ENCODE data around the gene PHYKPL.

PHYKPL gene

DNA sequence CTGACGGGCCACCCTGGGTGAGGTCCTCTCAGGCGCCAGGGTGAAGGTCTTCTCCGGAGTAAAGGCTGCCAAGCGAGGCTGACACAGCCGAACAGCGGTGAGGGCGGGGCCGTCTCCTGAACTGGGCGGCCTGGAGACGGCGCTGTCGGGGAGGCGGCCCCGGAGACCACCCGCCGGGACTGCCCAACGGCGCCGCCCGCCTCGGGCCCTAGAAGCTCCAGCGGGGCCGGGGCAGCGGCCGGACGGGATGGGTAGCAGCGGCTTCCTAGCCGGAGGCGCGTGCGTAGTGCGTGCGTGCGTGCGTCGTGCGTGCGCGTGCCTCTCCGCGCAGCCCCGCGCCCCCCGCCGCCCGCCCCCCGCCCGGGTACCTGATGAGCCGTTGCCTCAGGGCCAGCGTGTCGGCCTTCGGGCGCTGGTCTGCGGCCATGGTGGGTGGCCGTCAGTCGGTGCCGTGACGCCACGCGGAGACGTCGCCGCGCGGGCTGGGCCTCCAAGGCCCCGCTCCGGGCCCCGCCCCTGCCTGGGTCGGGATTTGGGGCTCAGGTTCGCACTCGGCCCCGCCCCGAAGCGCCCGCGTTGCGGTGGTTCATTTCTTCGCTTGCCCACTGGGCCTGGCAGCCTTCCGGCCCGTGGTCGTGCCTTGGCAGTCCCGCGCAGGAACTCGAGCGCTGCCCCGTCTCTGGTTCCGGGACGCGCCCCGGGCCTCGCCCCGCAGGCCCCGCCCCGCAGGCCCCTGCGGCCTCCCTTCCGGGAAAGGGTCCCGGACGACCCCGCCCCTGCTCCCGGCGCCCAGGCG lies at the start of gene PHYKPL:
Gene PHYKPL (minus strand): TSS at position 679 of the 796 bp plus-strand sequence. CDS start 252 bp downstream, at position 427.
- peak within 1 kb of the TSS; percentile 89 for H3K9ac ChIP-seq (ENCODE audit: low read length)
- TF ChIP-seq, protein P1, sequence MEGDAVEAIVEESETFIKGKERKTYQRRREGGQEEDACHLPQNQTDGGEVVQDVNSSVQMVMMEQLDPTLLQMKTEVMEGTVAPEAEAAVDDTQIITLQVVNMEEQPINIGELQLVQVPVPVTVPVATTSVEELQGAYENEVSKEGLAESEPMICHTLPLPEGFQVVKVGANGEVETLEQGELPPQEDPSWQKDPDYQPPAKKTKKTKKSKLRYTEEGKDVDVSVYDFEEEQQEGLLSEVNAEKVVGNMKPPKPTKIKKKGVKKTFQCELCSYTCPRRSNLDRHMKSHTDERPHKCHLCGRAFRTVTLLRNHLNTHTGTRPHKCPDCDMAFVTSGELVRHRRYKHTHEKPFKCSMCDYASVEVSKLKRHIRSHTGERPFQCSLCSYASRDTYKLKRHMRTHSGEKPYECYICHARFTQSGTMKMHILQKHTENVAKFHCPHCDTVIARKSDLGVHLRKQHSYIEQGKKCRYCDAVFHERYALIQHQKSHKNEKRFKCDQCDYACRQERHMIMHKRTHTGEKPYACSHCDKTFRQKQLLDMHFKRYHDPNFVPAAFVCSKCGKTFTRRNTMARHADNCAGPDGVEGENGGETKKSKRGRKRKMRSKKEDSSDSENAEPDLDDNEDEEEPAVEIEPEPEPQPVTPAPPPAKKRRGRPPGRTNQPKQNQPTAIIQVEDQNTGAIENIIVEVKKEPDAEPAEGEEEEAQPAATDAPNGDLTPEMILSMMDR (IDR thresholded peaks at IDR 0.05; ENCODE audit: insufficient read depth, low read length, poor library complexity, severe bottlenecking): no peak
- TF ChIP-seq EZH2phosphoT487 (conservative IDR thresholded peaks at IDR 0.05; ENCODE audit: low read length): no peak
- no peaks in the 10 kb centered on the region for H3K27me3 ChIP-seq (ENCODE audit: low read length)
- H3K4me3 ChIP-seq (ENCODE audit: insufficient read depth, low read length, poor library complexity, severe bottlenecking): peak within 1 kb of the TSS; percentile 78
- peak within 1 kb of the TSS; percentile 75 for H3K27ac ChIP-seq (ENCODE audit: low read depth, low read length)
- H3K9me3 ChIP-seq (ENCODE audit: insufficient read depth, low read length): no peaks in the 10 kb centered on the region
- no peaks in the 10 kb centered on the region; the same call in 1 of the 2 replicates for H3K36me3 ChIP-seq (ENCODE audit: low read length)
- peaks cover 27% of the 10 kb centered on the region for H3K79me2 ChIP-seq (ENCODE audit: insufficient read depth, low read length)
- peak within 1 kb of the TSS; percentile 88 for H3K4me2 ChIP-seq (ENCODE audit: low read depth, low read length, poor library complexity, severe bottlenecking)
- peak within 1 kb of the TSS; percentile 89 for H2AFZ ChIP-seq (ENCODE audit: low read depth, low read length, severe bottlenecking)
- H4K20me1 ChIP-seq (ENCODE audit: low read depth, low read length): no peaks in the 10 kb centered on the region
- no peaks in the 10 kb centered on the region for H3K9me2 ChIP-seq (replicated peaks; ENCODE audit: insufficient read depth, low read length)
- H3F3A ChIP-seq (ENCODE audit: insufficient read depth): peaks cover 17% of the 10 kb centered on the region

DNA sequence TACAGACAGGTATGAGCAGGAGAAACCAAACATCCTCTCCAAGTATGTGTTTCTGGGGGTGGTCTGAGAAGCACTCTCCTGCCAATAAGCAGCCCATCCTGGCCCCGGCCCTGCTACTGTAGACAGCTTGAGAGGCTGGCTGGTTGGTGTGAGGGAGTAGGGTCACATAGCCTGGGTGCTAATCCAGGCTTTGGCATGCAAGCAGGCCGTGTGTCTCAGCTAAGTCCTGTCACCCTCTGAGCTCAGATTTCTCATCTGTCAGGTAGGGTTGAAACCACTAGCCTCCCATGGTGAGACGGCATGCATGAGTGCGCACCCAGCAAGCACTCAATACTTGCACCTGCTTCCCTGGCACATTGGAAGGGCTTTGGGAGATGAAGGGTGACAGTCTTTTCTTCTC lies 49.8 kb upstream of the PHYKPL start:
- Histone ChIP-seq H2AFZ (ENCODE audit: low read depth, low read length, severe bottlenecking) (no peak overlapping the region), H3K27ac (ENCODE audit: low read depth, low read length) (no peak overlapping the region), H3K36me3 (ENCODE audit: low read length) (no peaks in the 10 kb centered on the region), H4K20me1 (ENCODE audit: low read depth, low read length) (no peaks in the 10 kb centered on the region), H3K27me3 (ENCODE audit: low read length) (no peaks in the 10 kb centered on the region), H3K9ac (ENCODE audit: low read length) (no peak overlapping the region), H3K9me3 (ENCODE audit: insufficient read depth, low read length) (no peaks in the 10 kb centered on the region), H3K9me2 (replicated peaks; ENCODE audit: insufficient read depth, low read length) (no peaks in the 10 kb centered on the region), H3K4me2 (ENCODE audit: low read depth, low read length, poor library complexity, severe bottlenecking) (no peak overlapping the region), H3K79me2 (ENCODE audit: insufficient read depth, low read length) (no peaks in the 10 kb centered on the region), H3K4me3 (ENCODE audit: insufficient read depth, low read length, poor library complexity, severe bottlenecking) (no peak overlapping the region), H3F3A (ENCODE audit: insufficient read depth) (no peaks in the 10 kb centered on the region)
- TF ChIP-seq EZH2phosphoT487 (conservative IDR thresholded peaks at IDR 0.05; ENCODE audit: low read length): no peak
- TF ChIP-seq, protein P1 (IDR thresholded peaks at IDR 0.05; ENCODE audit: insufficient read depth, low read length, poor library complexity, severe bottlenecking): no peak

DNA sequence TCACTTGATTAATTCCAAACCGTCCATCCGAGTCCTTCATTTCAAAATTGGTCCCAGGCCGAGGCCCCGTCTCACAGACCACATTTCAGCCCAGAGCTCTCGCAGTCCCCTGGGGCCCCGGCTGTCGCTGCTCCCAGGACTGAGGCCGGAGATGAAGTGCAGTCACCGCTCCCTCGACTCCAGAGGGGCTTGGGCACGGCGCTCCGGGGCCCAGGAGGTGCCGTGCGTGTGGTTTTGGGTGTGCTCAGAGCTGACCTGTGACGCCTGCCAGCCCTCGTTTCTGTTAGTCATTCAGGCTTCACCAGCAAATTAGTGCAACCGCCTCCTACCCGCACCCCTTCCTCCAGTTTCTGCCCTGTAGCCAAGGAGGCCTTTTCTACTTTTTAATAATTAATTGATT lies 48.7 kb upstream of the PHYKPL start:
- Histone ChIP-seq H3K4me3 (ENCODE audit: insufficient read depth, low read length, poor library complexity, severe bottlenecking) (no peak overlapping the region), H3K9me2 (replicated peaks; ENCODE audit: insufficient read depth, low read length) (no peaks in the 10 kb centered on the region), H3K4me2 (ENCODE audit: low read depth, low read length, poor library complexity, severe bottlenecking) (no peak overlapping the region), H3K79me2 (ENCODE audit: insufficient read depth, low read length) (no peaks in the 10 kb centered on the region), H2AFZ (ENCODE audit: low read depth, low read length, severe bottlenecking) (no peak overlapping the region), H3F3A (ENCODE audit: insufficient read depth) (no peaks in the 10 kb centered on the region), H4K20me1 (ENCODE audit: low read depth, low read length) (no peaks in the 10 kb centered on the region), H3K9me3 (ENCODE audit: insufficient read depth, low read length) (no peaks in the 10 kb centered on the region), H3K27me3 (ENCODE audit: low read length) (no peaks in the 10 kb centered on the region), H3K27ac (ENCODE audit: low read depth, low read length) (no peak overlapping the region), H3K9ac (ENCODE audit: low read length) (no peak overlapping the region), H3K36me3 (ENCODE audit: low read length) (no peaks in the 10 kb centered on the region)
- TF ChIP-seq EZH2phosphoT487 (conservative IDR thresholded peaks at IDR 0.05; ENCODE audit: low read length): no peak
- TF ChIP-seq, protein P1 (IDR thresholded peaks at IDR 0.05; ENCODE audit: insufficient read depth, low read length, poor library complexity, severe bottlenecking): no peak
